KMS-11 (cell line): ENCODE results near the gene TBL2.
"Not testable (repeated sequence)": the region's sequence is repeated elsewhere in the genome, so short reads cannot be mapped to it uniquely, and the experiment has no call there.

Experiments
- H2AFZ ChIP-seq: fragments of 200-600 bp; sonication (generic); 2 replicates; pipeline ENCODE4 v1.6.1; 2016; ENCODE audit warnings: antibody characterized with exemption, mixed run types, low read depth
- H3K27ac ChIP-seq: fragments of 200-600 bp; sonication (generic); 2 replicates; pipeline ENCODE4 v1.6.1; 2016; ENCODE audit warnings: mild to moderate bottlenecking, mixed run types
- H3K27me3 ChIP-seq: fragments of 200-600 bp; sonication (generic); 2 replicates; pipeline ENCODE4 v1.6.1; 2017; ENCODE audit warnings: mild to moderate bottlenecking, low read depth, mixed run types, moderate library complexity; ENCODE audit not compliant: insufficient read depth
- H3K36me3 ChIP-seq: fragments of 200-600 bp; sonication (generic); 2 replicates; pipeline ENCODE4 v1.6.1; 2017; ENCODE audit warnings: mild to moderate bottlenecking, mixed run types; ENCODE audit not compliant: insufficient read depth
- H3K4me1 ChIP-seq: fragments of 200-600 bp; sonication (generic); 2 replicates; pipeline ENCODE4 v1.6.1; 2016; ENCODE audit warnings: mild to moderate bottlenecking, low read depth, mixed run types; ENCODE audit not compliant: poor library complexity, severe bottlenecking
- H3K4me2 ChIP-seq: fragments of 200-600 bp; sonication (generic); 2 replicates; pipeline ENCODE4 v1.7.0; 2016; ENCODE audit warnings: mild to moderate bottlenecking, mixed run types
- H3K4me3 ChIP-seq: fragments of 200-600 bp; sonication (generic); IDR thresholded peaks from 2 replicates; pipeline ENCODE4 v1.6.1; 2017; ENCODE audit warnings: low read depth, low read length, mixed read lengths; ENCODE audit not compliant: insufficient read depth
- H3K79me2 ChIP-seq: fragments of 200-600 bp; sonication (generic); 2 replicates; pipeline ENCODE4 v1.6.1; 2016; ENCODE audit warnings: low read depth, mixed run types; ENCODE audit not compliant: insufficient read depth
- H3K9ac ChIP-seq: fragments of 200-600 bp; sonication (generic); 2 replicates; pipeline ENCODE4 v1.6.1; 2016; ENCODE audit warnings: mild to moderate bottlenecking, mixed run types
- H4K20me1 ChIP-seq: fragments of 200-600 bp; sonication (generic); 2 replicates; pipeline ENCODE4 v1.6.1; 2016; ENCODE audit warnings: mild to moderate bottlenecking, mixed run types; ENCODE audit not compliant: insufficient read depth
- CTCF ChIP-seq: fragments of 200-600 bp; sonication (generic); conservative IDR thresholded peaks from 2 replicates; pipeline ENCODE4 v1.6.1; 2017; ENCODE audit warnings: low read depth, mild to moderate bottlenecking, antibody characterized with exemption, low read length, moderate library complexity, mixed read lengths

The TBL2 gene

GRCh38 chr7:73593207-73594045, 15.0 kb upstream of the TBL2 start:
- Histone ChIP-seq H3K4me3 (no peak overlapping the region), H3K4me2 (no peak overlapping the region), H4K20me1 (no peaks in the 10 kb centered on the region), H3K79me2 (no peaks in the 10 kb centered on the region), H3K27ac (no peak overlapping the region), H3K36me3 (no peaks in the 10 kb centered on the region; the same call in 1 of the 2 replicates), H3K9ac (no peak overlapping the region), H2AFZ (no peak overlapping the region), H3K4me1 (no peaks in the 10 kb centered on the region), H3K27me3 (peaks cover 47% of the 10 kb centered on the region)
- no peak for TF ChIP-seq CTCF

GRCh38 chr7:73586911-73587310, 8.5 kb upstream of the TBL2 start:
- H3K4me1 ChIP-seq = no peaks in the 10 kb centered on the region
- H4K20me1 ChIP-seq = no peaks in the 10 kb centered on the region
- no peak overlapping the region for H2AFZ ChIP-seq
- H3K27ac ChIP-seq = no peak overlapping the region
- H3K36me3 ChIP-seq = no peaks in the 10 kb centered on the region; the same call in 1 of the 2 replicates
- no peak for TF ChIP-seq CTCF
- 0 out of 2 replicates have a peak, but pooled peaks cover 6% of the 10 kb centered on the region for H3K27me3 ChIP-seq
- H3K4me3 ChIP-seq = no peak overlapping the region
- H3K9ac ChIP-seq = no peak overlapping the region
- no peak overlapping the region for H3K4me2 ChIP-seq
- no peaks in the 10 kb centered on the region for H3K79me2 ChIP-seq

GRCh38 chr7:73585196-73585595, 6.8 kb upstream of the TBL2 start:
- Histone ChIP-seq H4K20me1 (no peaks in the 10 kb centered on the region), H3K27ac (no peak overlapping the region), H3K27me3 (no peaks in the 10 kb centered on the region), H3K36me3 (no peaks in the 10 kb centered on the region; the same call in 1 of the 2 replicates), H3K9ac (no peak overlapping the region), H3K4me2 (no peak overlapping the region), H3K4me1 (no peaks in the 10 kb centered on the region), H3K79me2 (no peaks in the 10 kb centered on the region), H3K4me3 (no peak overlapping the region), H2AFZ (no peak overlapping the region)
- TF ChIP-seq CTCF = no peak

GRCh38 chr7:73582664-73583202, 4.4 kb upstream of the TBL2 start:
- Histone ChIP-seq H3K4me3 (no peak overlapping the region), H3K79me2 (peaks cover 6% of the 10 kb centered on the region), H2AFZ (no peak overlapping the region), H4K20me1 (no peaks in the 10 kb centered on the region), H3K27me3 (no peaks in the 10 kb centered on the region), H3K4me2 (no peak overlapping the region), H3K4me1 (peaks cover 5% of the 10 kb centered on the region), H3K36me3 (no peaks in the 10 kb centered on the region), H3K27ac (no peak overlapping the region), H3K9ac (no peak overlapping the region)
- TF ChIP-seq CTCF = no peak

- Histone ChIP-seq H3K4me1 (peaks cover 22% of the 10 kb centered on the region), H3K79me2 (peaks cover 23% of the 10 kb centered on the region)
- H3K36me3 ChIP-seq, H3K27ac ChIP-seq, H3K4me2 ChIP-seq, H3K9ac ChIP-seq, H3K27me3 ChIP-seq, H3K4me3 ChIP-seq, H4K20me1 ChIP-seq, H2AFZ ChIP-seq: not testable (repeated sequence)
Observed at GRCh38 chr7:73581006-73581405, 2.6 kb upstream of the TBL2 start.
